Measurements from ENCODE around the gene MET.
"Not testable (repeated sequence)": the region's sequence is repeated elsewhere in the genome, so short reads cannot be mapped to it uniquely, and the experiment has no call there.

The MET gene

DNA sequence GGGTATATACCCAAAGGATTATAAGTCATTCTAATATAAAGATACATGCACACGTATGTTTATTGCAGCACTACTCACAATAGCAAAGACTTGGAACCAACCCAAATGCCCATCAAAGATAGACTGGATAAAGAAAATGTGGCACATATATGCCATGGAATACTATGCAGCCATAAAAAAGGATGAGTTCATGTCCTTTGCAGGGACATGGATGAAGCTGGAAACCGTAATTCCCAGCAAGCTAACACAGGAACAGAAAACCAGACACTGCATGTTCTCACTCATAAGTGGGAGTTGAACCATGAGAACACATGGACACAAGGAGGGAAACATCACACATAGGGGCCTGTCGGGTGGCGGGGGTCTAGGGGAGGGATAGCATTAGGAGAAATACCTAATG is 79.1 kb downstream of the MET start:
- DNase-seq (ENCODE audit: low spot score): not testable (repeated sequence)

DNA sequence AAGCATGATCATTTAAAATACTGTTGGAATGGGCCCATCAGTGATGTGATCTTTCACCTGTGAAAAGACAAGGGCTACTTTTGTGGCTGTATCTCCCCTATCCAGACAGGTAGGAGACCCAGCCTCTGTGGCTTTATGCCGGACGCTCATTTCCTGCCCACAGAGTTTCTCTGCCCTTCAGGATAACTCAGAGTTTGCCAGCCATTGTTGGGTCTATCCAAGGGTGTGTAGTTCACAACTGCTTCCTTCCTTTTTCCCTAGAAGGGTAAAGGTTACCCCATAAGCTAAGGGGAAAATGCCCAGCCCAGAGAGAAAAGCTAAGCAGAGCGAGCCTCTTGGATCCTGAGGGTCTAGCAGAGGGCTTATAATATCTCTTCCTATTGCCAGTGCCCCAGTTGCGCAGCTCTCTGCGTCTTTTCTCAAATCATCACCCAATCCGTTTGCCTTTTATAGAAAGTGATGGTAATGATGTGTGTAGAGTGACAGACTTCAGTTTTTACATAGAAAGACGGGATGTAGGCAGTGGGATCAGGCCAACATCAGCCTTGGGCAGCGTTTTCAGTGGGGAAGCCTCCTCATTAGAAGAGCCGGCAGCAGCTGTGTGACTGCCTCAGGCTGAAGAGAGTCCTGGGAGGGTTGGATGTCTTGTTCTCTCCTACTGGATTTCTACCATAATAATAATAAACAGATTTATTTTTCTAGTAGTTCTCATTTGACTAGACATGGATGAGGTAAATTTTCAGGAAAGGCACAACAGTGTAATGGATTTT is 80.5 kb downstream of the MET start:
- DNase-seq (ENCODE audit: low spot score): no peak

DNA sequence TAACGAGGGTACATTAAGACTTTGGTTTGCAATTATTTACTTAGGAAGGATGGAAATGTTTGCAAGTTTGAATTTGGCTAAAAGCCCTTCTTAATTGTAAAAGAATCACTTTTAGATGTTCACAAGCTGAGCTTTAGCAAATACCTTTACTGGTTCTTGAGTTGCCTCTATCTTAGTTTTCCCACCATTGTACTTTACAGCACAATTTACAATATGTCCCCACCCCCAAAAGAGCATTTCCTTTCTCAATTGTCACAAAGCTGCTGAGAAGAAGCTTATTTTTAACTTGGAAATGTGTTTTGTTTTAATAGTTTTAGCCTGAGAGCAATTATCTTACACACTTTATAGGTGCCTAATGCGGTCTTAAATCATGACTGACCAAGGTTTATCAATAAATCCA is 81.1 kb downstream of the MET start:
- DNase-seq (ENCODE audit: low spot score): no peak

DNA sequence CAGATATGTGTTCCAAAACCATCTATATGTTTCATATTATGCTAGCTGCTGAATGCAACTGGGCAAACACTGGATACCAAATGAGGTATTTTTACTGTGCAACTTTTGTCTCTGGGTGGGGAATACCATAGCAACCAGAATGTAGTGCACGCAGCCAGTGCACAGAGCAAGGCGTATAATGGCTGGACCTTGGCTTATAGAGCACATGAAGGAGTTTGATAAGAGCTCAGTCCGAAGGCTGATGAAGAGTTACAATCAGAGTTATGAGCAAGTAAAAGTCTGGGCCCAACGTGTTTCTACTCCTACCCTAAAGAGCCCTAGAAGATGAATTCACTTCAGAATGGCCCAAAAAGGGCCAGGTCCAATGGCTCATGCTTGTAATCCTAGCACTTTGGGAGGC is 82.2 kb downstream of the MET start:
- DNase-seq (ENCODE audit: low spot score): no peak

DNA sequence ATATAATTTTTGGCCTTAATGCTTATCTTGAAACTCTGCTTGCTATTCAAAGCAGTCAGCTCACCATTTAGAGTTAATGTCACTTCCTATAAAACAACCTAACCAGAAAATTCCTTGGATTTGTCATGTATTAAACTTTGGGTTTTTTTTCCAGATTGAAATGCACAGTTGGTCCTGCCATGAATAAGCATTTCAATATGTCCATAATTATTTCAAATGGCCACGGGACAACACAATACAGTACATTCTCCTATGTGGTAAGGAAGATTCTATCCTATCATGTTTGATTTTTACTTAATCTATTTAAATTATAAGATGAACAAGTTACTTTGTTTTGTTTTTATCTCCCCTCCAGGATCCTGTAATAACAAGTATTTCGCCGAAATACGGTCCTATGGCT is 85.3 kb downstream of the MET start:
- no peak for DNase-seq (ENCODE audit: low spot score)

DNA sequence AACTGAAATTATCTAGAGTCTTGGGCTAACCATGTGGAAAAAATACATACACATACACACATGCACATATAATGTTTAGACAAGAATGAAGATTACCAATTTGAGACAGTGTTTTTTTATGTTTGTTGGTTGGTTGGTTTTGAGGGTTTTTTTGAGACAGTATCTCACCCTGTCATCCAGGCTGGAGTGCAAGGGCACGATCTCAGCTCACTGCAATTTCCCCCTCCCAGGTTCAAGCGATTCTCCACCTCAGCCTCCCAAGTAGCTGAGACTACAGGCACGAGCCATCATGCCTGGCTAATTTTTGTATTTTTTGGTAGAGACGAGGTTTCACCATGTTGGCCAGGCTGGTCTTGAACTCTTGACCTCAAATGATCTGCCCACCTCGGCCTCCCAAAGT is 87.6 kb downstream of the MET start:
- DNase-seq (ENCODE audit: low spot score): not testable (repeated sequence)

DNA sequence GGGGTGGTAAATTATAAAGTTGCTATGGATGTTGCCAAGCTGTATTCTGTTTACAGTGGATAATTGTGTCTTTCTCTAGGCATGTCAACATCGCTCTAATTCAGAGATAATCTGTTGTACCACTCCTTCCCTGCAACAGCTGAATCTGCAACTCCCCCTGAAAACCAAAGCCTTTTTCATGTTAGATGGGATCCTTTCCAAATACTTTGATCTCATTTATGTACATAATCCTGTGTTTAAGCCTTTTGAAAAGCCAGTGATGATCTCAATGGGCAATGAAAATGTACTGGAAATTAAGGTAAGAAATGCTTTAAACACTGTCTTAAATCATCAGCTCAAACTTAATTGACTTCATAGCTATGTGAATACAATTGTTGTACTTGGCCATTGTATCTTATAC is 91.0 kb downstream of the MET start:
- no peak for DNase-seq (ENCODE audit: low spot score)

DNA sequence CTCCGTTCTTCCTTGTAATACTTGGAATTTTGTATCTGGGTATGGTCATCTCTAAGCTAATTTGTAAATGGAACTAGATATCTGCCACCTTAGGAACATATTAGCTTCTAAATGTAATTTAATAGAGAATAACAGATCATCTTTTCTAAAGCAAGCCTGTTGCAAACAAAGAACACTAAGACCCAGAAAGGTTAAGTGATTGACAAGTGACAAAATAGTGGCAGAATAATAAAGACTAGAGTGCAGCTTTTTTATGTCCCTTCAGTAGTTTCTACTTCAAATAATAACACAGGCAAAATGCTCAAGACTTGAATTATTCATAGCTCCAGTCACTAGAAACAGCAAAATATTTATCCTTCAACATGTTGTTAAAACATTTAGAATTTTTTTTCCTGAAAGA is 91.7 kb downstream of the MET start:
- DNase-seq (ENCODE audit: low spot score): no peak

DNA sequence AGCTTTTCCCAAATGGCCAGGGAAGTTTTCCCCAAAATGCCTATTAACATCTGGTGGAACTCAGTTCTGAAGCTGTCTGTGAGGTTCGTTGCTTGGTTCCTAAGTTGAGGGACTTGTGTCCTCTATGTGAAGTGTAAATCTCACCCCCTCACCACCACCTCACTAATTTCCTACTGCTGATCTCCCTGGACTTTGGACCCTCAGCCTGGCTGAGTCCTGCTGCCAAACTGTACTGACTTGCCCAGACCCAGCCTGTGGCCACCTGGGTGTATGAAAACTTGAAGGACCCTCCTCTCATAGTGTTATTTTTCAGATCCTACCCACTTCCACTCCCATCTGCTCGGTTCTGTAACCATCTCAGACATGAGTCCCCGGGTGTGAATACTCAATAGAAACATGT is 94.9 kb downstream of the MET start:
- DNase-seq (ENCODE audit: low spot score): no peak

DNA sequence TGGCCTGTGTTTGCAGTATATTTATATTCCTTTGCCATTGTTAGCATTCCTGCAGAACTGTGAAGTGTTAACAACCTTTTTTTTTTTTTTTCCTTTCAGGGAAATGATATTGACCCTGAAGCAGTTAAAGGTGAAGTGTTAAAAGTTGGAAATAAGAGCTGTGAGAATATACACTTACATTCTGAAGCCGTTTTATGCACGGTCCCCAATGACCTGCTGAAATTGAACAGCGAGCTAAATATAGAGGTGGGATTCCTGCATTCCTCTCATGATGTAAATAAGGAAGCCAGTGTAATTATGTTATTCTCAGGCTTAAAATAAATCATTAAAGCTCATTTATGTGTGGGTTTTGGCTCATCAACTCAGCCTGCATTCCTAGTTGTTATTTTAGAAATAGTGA is 97.5 kb downstream of the MET start:
- no peak for DNase-seq (ENCODE audit: low spot score)

DNA sequence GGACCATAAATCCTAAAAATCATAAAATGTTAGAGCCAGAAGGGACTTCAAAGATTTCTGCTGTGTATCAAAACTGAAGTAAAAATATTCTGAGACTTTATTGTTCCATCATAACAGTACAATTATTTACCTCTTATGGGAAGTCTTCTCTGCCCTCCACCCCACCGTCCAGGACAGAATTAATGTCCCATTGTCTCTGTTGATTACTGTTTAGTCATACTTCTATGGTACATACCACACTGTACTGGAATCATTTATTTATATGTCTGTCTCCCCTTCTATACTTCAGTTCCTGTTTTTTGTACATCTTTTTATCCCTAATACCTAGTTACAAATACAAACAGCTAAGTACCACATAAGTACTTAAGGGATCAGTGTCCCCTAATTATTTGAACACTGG is 98.9 kb downstream of the MET start:
- no peak for DNase-seq (ENCODE audit: low spot score)

DNA sequence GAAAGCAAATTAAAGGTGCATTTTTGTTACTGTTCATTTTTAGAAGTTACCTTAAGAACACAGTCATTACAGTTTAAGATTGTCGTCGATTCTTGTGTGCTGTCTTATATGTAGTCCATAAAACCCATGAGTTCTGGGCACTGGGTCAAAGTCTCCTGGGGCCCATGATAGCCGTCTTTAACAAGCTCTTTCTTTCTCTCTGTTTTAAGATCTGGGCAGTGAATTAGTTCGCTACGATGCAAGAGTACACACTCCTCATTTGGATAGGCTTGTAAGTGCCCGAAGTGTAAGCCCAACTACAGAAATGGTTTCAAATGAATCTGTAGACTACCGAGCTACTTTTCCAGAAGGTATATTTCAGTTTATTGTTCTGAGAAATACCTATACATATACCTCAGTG is 99.6 kb downstream of the MET start:
- no peak for DNase-seq (ENCODE audit: low spot score)

DNA sequence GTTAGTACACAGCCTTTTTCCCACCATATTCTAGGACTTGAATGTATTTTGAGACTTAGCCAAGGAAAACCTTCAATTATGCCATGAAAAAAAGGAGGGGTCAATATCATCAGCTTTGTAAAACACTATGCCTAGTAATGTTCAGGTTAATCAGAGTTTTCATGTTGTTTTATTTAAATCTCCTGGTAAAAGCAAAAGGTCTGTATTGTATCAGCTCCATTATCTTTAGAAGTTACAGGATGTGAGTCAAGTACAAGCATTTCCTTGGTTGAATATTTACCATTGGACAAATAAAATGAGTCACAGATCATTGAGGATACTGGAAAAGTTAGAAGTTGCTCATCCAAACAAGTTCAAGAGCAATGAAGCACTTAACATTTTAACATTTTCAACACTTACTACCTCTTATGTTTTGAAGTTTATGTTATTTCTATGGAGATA is 100.4 kb downstream of the MET start:
- DNase-seq (ENCODE audit: low spot score): no peak

DNA sequence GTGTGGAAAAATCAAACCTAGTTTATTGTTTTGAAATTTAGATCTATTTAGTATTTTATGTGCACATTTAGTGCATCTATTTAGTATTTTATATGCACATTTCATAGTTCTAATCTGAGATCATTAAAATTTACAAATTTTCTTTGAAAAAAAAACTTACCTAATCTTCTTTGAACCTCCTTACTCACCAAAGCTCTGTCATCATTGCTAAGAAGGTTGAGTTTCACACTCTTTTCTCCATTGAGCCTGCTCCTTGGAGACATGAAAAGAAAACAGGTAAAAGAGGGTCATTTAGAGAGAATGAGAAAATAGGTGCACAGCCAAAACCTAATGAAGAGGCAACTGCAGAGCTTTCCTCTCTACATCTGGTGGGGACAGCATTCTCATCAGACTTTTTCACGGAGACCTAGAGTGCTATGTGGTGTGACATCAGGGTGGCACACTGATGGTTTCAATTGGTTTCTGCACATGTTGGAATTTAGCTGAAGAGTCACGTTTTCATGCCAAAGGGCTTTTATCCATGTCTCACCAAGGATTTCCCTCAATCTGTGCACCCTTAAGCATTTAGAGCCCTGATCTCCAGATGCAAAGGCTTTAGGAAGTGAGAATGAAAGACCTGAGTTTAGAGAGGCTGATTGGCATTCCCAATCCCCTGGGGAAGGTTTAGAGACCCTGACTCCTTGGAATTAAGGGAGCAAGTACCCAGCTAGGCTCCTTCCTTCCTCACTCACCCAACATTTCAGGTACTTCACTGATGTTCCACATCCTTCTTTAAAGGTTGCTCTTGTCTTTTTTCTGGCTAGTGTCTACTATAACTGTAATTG is 101.1 kb downstream of the MET start:
- no peak for DNase-seq (ENCODE audit: low spot score)

DNA sequence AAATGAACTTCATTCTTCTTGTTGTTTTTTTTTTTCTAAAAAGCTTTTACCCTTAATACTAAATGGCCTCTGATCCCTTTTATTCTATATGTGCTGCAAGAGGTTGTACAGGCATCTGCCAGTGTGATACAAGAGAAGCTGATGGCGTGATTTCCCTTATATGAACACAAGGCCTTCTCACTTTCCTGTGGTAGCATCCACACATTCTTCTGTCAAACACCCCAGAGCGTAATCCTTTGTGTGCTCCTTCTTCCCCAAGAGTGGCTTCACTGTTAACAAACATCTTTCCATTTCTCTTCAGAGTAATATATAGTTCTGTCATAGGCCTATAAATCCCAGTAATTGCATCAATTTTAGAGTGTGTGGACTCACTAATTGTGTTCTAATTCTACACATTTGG is 104.0 kb downstream of the MET start:
- DNase-seq (ENCODE audit: low spot score): no peak

DNA sequence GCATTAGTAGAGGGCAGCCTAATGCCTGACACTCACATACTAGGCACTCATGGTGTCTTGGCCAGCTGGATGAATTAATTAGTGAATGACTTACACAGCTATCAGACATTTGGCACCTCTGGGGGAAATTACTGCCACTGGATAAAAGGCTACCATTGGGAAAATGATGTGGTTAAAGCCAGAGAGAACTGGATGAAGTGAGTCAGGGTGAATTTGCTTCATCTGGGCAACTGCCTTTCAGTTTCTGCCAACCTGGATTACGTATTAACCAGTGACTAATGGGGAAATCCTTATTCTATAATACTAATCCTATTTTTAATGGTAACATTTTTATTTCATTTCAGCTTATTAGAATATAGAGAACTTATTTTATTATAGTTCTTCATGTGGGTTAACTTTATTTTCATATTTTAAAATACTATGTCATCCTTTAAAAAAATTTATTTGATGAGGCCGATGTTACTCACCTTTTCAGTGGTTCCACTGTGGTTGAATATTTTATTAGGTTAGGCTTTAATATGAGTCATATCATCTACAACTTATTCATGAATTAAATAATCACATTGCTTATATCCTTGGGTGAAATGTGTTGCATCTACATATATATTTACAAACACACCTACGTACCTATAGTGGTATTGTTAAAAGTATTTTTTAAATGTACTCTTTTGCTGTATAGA is 104.8 kb downstream of the MET start:
- DNase-seq (ENCODE audit: low spot score): no peak

DNA sequence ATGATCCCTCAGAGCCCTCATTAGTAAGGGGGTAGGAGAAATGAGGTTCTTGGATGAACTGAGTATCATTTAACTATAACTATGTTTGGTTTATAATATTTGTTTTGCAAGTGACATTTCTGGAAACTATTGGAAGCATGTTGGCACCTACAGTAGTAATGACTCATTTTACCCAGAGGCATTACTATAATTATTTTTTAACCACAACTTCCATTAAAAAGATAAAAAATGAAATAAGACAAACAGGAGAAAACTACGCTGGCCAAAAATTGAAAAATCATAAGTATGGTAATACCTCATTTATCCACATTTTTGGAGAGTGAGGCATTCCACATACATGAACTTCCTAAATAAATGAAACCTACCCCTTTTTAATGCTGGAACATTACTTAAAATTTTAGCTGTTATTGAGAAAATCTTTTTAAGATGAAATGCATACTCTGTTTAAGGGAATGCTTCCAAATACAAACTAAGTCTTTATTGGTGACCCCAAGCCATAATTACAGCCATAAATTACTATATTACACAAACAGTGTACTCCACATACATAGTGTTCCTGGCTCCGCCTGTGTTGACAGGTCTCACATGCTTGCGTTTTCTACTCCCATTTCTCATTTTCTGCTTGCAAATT is 105.8 kb downstream of the MET start:
- DNase-seq (ENCODE audit: low spot score): no peak

DNA sequence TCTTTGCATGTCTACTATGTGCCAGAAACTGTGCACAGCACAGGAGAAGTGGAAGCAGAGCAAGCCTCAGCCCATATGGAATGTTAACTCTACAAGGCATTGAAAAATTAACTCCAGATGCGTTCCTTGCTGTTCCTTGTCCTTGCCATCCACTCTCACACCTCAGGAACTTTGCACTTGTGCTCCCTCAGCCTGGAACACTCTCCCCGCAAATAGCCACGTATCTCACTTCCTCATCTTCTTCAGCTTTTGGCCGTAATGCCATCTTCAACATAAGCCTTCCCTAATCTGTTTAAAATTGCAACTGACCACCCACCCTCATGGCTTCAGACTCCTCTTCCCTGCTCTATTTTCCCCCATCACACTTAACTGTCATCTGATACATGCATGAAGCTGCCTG is 107.2 kb downstream of the MET start:
- DNase-seq (ENCODE audit: low spot score): no peak

DNA sequence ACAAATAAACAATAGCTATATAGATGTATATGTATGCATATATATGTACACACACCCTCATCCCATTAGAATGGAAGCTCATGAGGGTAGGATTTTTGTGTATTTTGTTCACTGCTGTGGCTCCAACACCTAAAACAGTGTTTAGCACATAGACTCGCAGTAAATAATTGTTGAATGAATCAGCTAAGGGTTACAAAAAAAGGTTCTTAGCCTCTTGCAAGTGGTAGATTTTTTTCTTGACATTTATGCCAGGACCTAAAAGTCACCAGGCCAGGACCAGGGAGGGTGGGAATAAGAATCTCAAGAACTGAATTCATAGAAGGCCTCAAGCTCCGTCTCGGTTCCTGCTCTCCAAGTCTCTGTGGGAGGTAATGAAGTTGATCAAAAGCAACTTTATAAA is 107.9 kb downstream of the MET start:
- no peak for DNase-seq (ENCODE audit: low spot score)

DNA sequence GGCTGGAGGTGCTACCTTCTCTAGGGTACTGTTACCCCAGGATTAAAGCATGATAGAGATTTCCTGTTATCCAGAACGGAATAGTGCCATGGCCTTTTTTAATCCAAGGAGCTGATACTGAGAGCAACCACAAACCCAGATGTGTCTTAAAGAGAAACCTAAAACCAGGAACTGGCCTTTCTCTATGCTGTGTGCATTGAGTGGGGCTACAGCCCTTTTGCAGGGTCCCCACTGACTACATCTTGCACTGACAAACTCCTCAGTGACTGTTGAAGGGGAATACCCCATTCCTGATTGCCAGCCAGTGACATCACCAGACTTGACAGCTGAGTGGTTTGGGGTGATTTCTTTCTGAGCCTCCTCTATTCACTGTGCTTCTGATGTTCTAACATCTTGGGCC is 108.5 kb downstream of the MET start:
- DNase-seq (ENCODE audit: low spot score): no peak

DNA sequence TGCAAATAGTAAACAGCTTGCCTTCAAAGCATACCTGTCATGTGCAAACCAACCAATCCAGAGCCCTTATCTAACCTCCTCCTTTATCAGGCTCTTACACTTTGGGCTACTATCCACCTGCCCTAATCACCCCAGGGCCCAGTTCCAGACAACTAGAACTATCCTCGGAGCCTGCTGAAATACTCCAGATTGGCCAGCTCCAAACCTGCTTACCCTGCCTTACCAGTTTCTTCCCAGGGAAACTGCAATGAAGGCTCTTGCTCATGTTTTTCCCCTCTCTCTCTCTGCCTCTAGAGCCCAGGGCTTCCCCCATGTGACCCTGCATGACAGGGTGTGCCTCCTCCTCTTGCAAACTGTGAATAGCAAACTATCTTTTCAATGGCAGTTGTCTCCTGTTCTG is 109.0 kb downstream of the MET start:
- DNase-seq (ENCODE audit: low spot score): no peak

DNA sequence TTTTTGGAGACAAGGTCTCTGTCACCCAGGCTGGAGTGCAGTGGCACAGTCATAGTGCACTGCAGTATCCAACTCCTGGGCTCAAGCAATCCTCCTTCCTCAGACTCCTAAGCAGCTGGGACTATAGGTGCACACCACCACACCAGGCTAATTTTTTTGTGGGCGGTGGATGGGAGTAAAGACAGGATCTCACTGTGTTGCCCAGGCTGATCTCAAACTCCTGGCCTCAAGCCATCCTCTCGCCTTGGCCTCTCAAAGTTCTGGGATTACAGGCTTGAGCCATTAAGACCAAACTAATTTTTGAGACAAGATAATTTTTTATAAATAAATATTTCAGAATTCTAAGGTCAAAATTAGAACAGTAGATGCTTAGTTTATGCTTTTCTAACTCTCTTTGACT is 109.6 kb downstream of the MET start:
- no peak for DNase-seq (ENCODE audit: low spot score)
